Astrocyte of the spinal cord (primary cell): Measurements from ENCODE around the gene VAV3.

ENCODE experiments used
- DNase-seq: peaks from one replicate; pipeline ENCODE4 v3.0.0; 2011; ENCODE audit warnings: low read depth, low spot score
- H3K4me3 ChIP-seq: 2 replicates; pipeline ENCODE4 v1.5.1; 2011; ENCODE audit warnings: low read depth, mild to moderate bottlenecking, low read length, moderate library complexity
- in situ Hi-C: cut with HindIII; loops from 2 replicates; pipeline ENCODE4 v1.10.0; 2017; ENCODE audit warnings: low sequenced_read_pairs
- TF ChIP-seq, protein P1 (sequence below): IDR thresholded peaks from 2 replicates; pipeline ENCODE4 v1.5.1; 2012; ENCODE audit warnings: low read depth, mild to moderate bottlenecking, low read length, inconsistent platforms

The VAV3 gene

DNA sequence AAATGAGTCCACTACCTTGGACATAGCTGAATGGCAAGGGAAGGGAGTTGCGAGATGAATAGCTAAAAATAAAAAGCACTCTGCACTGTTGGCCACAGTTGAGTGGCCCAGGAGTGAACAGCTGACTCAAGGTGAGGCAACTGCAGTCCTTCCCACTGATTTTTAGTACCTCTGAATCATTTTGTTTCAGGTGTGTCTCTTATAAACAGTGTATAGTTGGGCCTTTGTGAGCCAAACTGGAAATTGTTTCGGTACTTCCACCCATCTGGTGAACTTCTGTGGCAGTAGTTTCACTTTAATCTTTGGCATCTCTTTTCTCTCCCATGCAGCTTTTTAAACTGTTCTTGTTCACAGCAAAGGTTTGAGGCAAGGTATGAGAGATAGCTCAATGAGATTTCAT lies 122.7 kb downstream of the VAV3 start:
- in situ Hi-C loops = no loop called here
- TF ChIP-seq, protein P1, sequence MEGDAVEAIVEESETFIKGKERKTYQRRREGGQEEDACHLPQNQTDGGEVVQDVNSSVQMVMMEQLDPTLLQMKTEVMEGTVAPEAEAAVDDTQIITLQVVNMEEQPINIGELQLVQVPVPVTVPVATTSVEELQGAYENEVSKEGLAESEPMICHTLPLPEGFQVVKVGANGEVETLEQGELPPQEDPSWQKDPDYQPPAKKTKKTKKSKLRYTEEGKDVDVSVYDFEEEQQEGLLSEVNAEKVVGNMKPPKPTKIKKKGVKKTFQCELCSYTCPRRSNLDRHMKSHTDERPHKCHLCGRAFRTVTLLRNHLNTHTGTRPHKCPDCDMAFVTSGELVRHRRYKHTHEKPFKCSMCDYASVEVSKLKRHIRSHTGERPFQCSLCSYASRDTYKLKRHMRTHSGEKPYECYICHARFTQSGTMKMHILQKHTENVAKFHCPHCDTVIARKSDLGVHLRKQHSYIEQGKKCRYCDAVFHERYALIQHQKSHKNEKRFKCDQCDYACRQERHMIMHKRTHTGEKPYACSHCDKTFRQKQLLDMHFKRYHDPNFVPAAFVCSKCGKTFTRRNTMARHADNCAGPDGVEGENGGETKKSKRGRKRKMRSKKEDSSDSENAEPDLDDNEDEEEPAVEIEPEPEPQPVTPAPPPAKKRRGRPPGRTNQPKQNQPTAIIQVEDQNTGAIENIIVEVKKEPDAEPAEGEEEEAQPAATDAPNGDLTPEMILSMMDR = no peak
- H3K4me3 ChIP-seq = no peak overlapping the region
- DNase-seq = no peak

DNA sequence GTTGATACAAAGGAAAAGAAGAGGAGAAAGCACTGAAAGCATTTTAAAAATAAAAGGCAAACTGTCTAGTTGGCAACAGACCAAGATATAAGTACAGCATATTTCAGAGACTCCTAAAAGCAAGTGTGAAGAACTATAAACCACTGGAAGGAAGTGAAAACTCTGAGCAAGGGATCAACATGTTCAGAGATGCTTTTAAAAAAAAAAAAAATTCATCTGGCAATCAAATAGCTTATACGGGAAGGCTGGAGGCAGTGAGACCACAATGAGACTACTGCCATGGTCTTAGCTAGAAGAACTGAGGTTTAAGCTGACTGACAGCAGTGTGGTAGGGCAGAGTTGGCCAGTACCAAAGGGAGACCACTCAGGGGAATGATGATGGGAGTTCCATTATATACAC lies 124.3 kb downstream of the VAV3 start:
- TF ChIP-seq, protein P1 = no peak
- in situ Hi-C loops = no loop called here
- no peak overlapping the region for H3K4me3 ChIP-seq
- DNase-seq = no peak

DNA sequence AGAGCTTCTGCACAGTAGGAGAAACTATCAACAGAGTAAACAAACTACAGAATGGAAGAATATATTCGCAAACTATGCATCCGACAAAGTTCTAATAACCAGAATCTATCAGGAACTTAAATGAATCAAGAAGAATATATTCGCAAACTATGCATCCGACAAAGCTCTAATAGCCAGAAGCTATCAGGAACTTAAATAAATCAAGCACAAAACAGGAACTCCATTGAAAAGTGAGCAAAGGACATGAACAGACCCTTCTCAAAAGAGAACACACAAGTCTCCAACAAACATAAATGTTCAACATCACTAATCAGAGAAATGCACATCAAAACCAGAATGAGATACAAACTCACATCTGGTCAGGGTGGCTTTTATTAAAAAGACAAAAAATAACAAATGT lies 126.9 kb downstream of the VAV3 start:
- TF ChIP-seq, protein P1 = no peak
- in situ Hi-C loops = no loop called here
- no peak overlapping the region for H3K4me3 ChIP-seq
- DNase-seq = no peak

DNA sequence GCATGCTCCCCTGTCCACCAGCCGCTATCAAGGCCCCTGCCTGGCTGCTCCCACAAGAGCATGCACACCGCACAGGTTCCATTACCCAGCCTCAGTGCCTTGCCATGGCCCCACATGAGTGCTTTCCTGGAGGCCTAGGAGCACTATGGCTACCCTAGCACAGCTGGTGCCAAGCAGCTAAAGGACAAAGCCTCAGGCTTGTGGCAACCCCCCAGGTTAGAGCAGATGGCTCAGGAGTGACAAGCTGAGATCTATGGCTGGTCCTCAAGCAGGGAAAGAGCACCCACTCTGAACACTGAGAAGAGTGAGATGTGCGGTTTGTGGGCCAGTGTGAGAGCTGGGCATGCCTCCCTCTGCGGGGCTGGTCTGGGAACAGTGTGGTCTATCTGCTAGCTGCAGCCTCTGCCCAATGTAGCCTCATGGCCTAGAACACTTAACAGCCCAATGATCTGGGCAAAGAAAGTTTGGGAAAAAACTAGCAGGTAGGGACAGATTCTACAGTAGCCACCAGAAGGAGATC lies 129.8 kb downstream of the VAV3 start:
- TF ChIP-seq, protein P1 = no peak
- in situ Hi-C loops = no loop called here
- DNase-seq = no peak
- H3K4me3 ChIP-seq = no peak overlapping the region

DNA sequence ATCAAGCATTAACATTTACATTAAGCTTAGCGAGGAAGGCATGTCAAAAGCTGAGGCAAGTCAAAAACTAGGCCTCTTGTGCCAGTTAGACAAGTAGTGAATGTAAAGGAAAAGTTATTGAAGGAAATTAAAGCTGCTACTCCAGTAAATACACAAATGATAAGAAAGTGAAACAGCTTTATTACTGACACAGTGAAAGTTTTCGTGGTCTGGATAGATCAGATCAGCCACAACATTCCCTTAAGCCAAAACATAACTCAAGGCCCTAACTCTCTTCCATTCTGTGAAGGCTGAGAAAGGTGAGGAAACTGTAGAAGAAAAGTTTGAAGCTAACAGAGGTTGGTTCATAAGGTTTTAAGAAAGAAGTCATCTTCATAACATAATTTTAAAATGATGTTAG lies 131.9 kb downstream of the VAV3 start:
- in situ Hi-C loops = no loop called here
- no peak overlapping the region for H3K4me3 ChIP-seq
- TF ChIP-seq, protein P1 = no peak
- peak; percentile 2 for DNase-seq

DNA sequence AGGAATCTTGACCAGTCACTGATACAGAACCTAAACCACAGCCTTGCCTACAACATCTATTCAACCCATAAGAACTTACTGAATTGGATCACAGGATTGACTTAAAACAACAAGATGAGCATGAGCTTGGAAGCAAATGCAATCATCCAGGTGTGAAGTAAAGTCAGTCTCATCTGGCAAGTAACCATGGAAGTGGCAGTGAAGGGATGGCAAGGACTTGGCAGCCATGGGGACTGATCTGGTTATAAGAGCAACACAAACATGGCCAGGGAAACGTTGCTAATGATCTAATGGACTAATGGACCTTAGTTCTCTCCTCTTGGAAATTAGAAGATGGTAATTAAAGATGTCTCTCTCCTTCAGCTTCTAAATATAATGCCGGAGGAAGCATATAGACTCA lies 133.1 kb downstream of the VAV3 start:
- no peak overlapping the region for H3K4me3 ChIP-seq
- TF ChIP-seq, protein P1 = no peak
- DNase-seq = no peak
- in situ Hi-C loops = no loop called here

DNA sequence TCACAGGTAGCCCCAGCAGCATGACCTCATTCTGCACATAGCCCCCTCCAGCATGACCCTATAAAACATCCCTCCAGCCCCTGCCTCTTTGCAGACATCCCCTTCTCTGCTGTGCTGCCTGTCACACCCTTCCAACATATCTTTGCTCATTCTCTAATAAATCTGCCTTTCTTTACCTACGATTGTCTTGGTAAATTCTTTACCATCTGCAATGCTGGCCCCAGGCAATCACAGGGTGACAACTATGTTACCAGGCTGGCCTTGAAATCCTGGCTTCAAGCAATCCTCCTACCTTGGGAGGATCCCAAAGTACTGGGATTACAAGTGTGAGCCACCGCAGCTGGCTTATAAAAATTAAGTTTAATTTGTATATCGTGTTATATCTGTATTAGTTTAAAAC lies 134.5 kb downstream of the VAV3 start:
- H3K4me3 ChIP-seq = no peak overlapping the region
- TF ChIP-seq, protein P1 = no peak
- DNase-seq = no peak
- in situ Hi-C loops = no loop called here
